ENCODE data around the gene EPB41. TPM values are rescaled to one million over a fixed set of nuclear protein-coding genes. Genes with fewer than 3 reads are reported as not detected.
"Not testable (repeated sequence)": the region's sequence is repeated elsewhere in the genome, so short reads cannot be mapped to it uniquely, and the experiment has no call there.

EPB41 gene
- total RNA-seq, 2 donors from 2014 or later, result 16.0 to 24.2 TPM

GRCh38 chr1:29133861-29134694 is 219.7 kb downstream of the EPB41 start:
- ATAC-seq (peak; percentile 13 to 34), DNase-seq (no peak)
- intact Hi-C loops (cut with DNase I), result no loop called here

GRCh38 chr1:29134695-29135028 is 220.3 kb downstream of the EPB41 start:
- intact Hi-C loops (cut with DNase I), result no loop called here
- no peak for DNase-seq
- no peak for ATAC-seq

GRCh38 chr1:29136391-29136915 is 222.1 kb downstream of the EPB41 start:
- peak; percentile 42 for DNase-seq
- peak; percentile 71 to 74 for ATAC-seq
- intact Hi-C loops (cut with DNase I), result no loop called here

- intact Hi-C loops (cut with DNase I), result no loop called here
- DNase-seq, result no peak
- ATAC-seq, result no peak
Observed at GRCh38 chr1:29142714-29143113, 228.3 kb downstream of the EPB41 start.

GRCh38 chr1:29144178-29144577 is 229.8 kb downstream of the EPB41 start:
- no peak for DNase-seq
- intact Hi-C loops (cut with DNase I), result no loop called here
- no peak for ATAC-seq

- peak; percentile 23 to 33 for ATAC-seq
- no peak for DNase-seq
- intact Hi-C loops (cut with DNase I), result no loop called here
Observed at GRCh38 chr1:29145739-29146437, 231.5 kb downstream of the EPB41 start.

- intact Hi-C loops (cut with DNase I), result no loop called here
- DNase-seq, result no peak
- no peak for ATAC-seq
Observed at GRCh38 chr1:29148656-29149491, 234.5 kb downstream of the EPB41 start.

- ATAC-seq, result not testable (repeated sequence)
Observed at GRCh38 chr1:29150346-29150745, 236.0 kb downstream of the EPB41 start.

GRCh38 chr1:29152046-29152805 is 237.9 kb downstream of the EPB41 start:
- ATAC-seq (no peak), DNase-seq (no peak)
- intact Hi-C loops (cut with DNase I), result no loop called here

More at GRCh38 chr1:29150346-29150745, 236.0 kb downstream of the EPB41 start:
- DNase-seq; intact Hi-C loops (cut with DNase I): not testable (repeated sequence)

- intact Hi-C loops (cut with DNase I), result no loop called here
- DNase-seq (no peak), ATAC-seq (peak; percentile 59 to 78)
Observed at GRCh38 chr1:29156543-29157268, 242.3 kb downstream of the EPB41 start.

- intact Hi-C loops (cut with DNase I), result no loop called here
- no peak for DNase-seq
- no peak for ATAC-seq
Observed at GRCh38 chr1:29157269-29157601, 242.9 kb downstream of the EPB41 start.

- intact Hi-C loops (cut with DNase I), result no loop called here
- ATAC-seq (no peak), DNase-seq (no peak)
Observed at GRCh38 chr1:29159773-29160172, 245.4 kb downstream of the EPB41 start.

GRCh38 chr1:29162025-29162424 is 247.7 kb downstream of the EPB41 start:
- no peak for DNase-seq
- intact Hi-C loops (cut with DNase I), result no loop called here
- ATAC-seq, result no peak

GRCh38 chr1:29162476-29163138 is 248.2 kb downstream of the EPB41 start:
- DNase-seq, result peak; percentile 62
- intact Hi-C loops (cut with DNase I), result no loop called here

GRCh38 chr1:29164588-29164987 is 250.2 kb downstream of the EPB41 start:
- DNase-seq, result no peak
- no peak for ATAC-seq
- intact Hi-C loops (cut with DNase I), result no loop called here

More at GRCh38 chr1:29162476-29163138, 248.2 kb downstream of the EPB41 start:
- ATAC-seq, result peak; percentile 66 to 86

GRCh38 chr1:29166291-29166878 is 252.0 kb downstream of the EPB41 start:
- ATAC-seq, result peak in 1 of 2 donors; percentile 48

GRCh38 chr1:29167904-29168303 is 253.5 kb downstream of the EPB41 start:
- no peak for ATAC-seq
- no peak for DNase-seq
- intact Hi-C loops (cut with DNase I), result no loop called here

More at GRCh38 chr1:29166291-29166878, 252.0 kb downstream of the EPB41 start:
- no peak for DNase-seq
- intact Hi-C loops (cut with DNase I), result no loop called here

Measured in left cardiac atrium (tissue), 4 donors.